Mucosa of rectum (tissue), 2 donors: Measurements from ENCODE around the gene MTM1.

ENCODE experiments used
- H3K27ac ChIP-seq, 2 donors: one replicate each; pipeline ENCODE4 v1.7.0; 2013; ENCODE audit warnings: inconsistent platforms in 2 of 2, low read depth in 2 of 2, low read length in 2 of 2
- H3K27me3 ChIP-seq, 2 donors: one replicate each; pipeline ENCODE4 v1.7.0; 2013; ENCODE audit warnings: low read length in 2 of 2; ENCODE audit not compliant: control insufficient read depth in 2 of 2, insufficient read depth in 2 of 2
- H3K36me3 ChIP-seq, 2 donors: one replicate each; pipeline ENCODE4 v1.7.0; 2013; ENCODE audit warnings: low read length in 2 of 2; ENCODE audit not compliant: control insufficient read depth in 2 of 2, insufficient read depth in 2 of 2
- H3K4me1 ChIP-seq, 2 donors: one replicate each; pipeline ENCODE4 v1.7.0; 2013; ENCODE audit warnings: low read length in 2 of 2, mild to moderate bottlenecking in 1 of 2; ENCODE audit not compliant: control insufficient read depth in 2 of 2, insufficient read depth in 2 of 2
- H3K4me3 ChIP-seq, 2 donors: one replicate each; pipeline ENCODE4 v1.7.0; 2013; ENCODE audit warnings: low read length in 2 of 2
- H3K9ac ChIP-seq, 2 donors: one replicate each; pipeline ENCODE4 v1.7.0; 2013; ENCODE audit warnings: low read length in 2 of 2, low read depth in 1 of 2, mild to moderate bottlenecking in 1 of 2
- H3K9me3 ChIP-seq, 2 donors: one replicate each; pipeline ENCODE4 v1.7.0; 2013; ENCODE audit warnings: low read length in 2 of 2; ENCODE audit not compliant: control insufficient read depth in 2 of 2
- donor health status: healthy.
- donor health status: Normal muscosa, but diverticular disease.

MTM1 gene

GRCh38 chrX:150648296-150648940 lies 80.0 kb downstream of the MTM1 start:
- Histone ChIP-seq H3K9me3 (no peaks in the 10 kb centered on the region), H3K9ac (no peak overlapping the region), H3K27me3 (peaks cover 0 to 3% of the 10 kb centered on the region in 2 donors), H3K4me1 (no peaks in the 10 kb centered on the region), H3K36me3 (peaks cover 12 to 13% of the 10 kb centered on the region in 2 donors), H3K4me3 (no peak overlapping the region), H3K27ac (no peak overlapping the region)

DNA sequence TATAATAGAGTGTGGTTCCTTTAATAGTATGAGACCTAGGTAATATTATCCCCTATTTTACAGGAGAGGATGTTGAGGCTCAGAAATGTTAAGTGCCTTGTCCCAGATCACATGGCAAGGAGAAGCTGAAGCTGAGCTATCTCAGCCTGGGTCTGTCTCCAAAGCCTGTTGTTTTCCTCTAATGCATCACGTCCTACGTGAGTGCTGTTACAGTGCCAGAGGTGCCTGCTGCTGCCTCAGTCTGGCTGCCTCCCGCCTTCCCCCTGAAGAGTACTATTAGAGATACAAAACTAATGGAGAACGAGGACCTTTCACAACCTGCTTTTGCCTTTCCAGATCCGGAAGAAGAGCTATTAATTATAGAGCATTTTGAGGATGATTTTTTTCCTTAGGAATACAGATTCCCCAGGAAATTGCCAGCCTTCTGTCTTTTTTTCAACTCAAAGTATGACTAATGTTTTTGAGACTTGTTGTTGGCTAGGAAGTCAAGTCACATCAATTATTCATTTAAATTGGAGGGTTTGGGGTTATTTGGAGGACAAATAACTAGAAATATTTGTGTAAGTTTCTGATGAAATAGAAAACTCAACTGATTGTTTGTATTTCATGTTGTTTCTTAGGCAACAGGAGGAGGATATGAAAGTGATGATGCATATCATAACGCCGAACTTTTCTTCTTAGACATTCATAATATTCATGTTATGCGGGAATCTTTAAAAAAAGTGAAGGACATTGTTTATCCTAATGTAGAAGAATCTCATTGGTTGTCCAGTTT lies 80.9 kb downstream of the MTM1 start:
- Histone ChIP-seq H3K27ac (no peak overlapping the region), H3K4me1 (no peaks in the 10 kb centered on the region), H3K36me3 (peaks cover 15 to 19% of the 10 kb centered on the region in 2 donors), H3K4me3 (no peak overlapping the region), H3K9me3 (no peaks in the 10 kb centered on the region), H3K9ac (no peak overlapping the region), H3K27me3 (peaks cover 0 to 3% of the 10 kb centered on the region in 2 donors)

- Histone ChIP-seq H3K27me3 (peaks cover 0 to 3% of the 10 kb centered on the region in 2 donors), H3K36me3 (peaks cover 10 to 12% of the 10 kb centered on the region in 2 donors), H3K4me1 (no peaks in the 10 kb centered on the region), H3K4me3 (no peak overlapping the region), H3K27ac (no peak overlapping the region), H3K9me3 (no peaks in the 10 kb centered on the region), H3K9ac (no peak overlapping the region)
Measured at GRCh38 chrX:150651906-150652305, 83.5 kb downstream of the MTM1 start.

DNA sequence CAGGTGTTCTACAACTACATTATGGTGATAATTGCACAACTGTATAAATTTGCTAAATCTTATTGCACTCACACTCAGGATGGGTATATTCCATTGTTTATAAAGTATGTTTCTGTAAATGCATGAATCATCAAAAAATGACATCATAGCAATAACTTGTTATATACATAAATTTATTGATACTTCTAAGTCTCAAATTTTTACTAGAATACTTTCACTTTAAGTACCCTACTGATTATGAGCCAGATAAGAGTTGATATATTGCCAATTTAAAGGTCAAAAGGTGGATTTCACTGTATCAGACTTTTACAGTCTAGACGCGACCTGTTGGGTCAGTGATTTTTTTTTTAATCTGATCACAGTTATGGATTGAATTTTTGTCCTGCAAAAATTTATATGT lies 87.4 kb downstream of the MTM1 start:
- H3K4me1 ChIP-seq = no peaks in the 10 kb centered on the region
- H3K36me3 ChIP-seq = peaks cover 11 to 14% of the 10 kb centered on the region in 2 donors
- no peaks in the 10 kb centered on the region for H3K27me3 ChIP-seq
- H3K4me3 ChIP-seq = no peak overlapping the region
- H3K9me3 ChIP-seq = no peaks in the 10 kb centered on the region
- H3K27ac ChIP-seq = no peak overlapping the region
- H3K9ac ChIP-seq = no peak overlapping the region

DNA sequence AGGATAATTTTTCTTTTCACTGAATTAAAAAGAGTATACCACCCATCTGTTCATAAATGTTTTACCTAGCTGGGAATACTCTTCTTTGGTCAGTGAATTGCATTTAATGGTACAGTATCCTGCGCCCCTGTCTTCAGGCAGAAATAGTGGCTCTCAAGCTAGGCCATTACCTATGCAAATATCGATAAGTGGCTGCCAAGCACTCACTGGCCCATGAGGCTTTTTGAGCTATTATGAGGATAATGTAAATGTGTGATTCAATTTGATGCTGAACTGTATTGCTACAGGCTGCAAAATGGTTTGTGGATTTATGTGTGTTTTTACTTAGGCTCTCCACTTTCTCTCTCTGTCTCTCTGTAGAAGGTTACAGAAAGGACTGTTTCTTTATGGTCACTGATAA lies 94.7 kb downstream of the MTM1 start:
- Histone ChIP-seq H3K36me3 (peaks cover 7 to 18% of the 10 kb centered on the region in 2 donors), H3K27ac (no peak overlapping the region), H3K27me3 (no peaks in the 10 kb centered on the region)

GRCh38 chrX:150664290-150664689 lies 95.9 kb downstream of the MTM1 start:
- H3K9me3 ChIP-seq = no peaks in the 10 kb centered on the region
- H3K4me1 ChIP-seq = no peaks in the 10 kb centered on the region
- no peak overlapping the region for H3K27ac ChIP-seq
- no peak overlapping the region for H3K9ac ChIP-seq
- H3K36me3 ChIP-seq = peaks cover 9 to 18% of the 10 kb centered on the region in 2 donors
- H3K4me3 ChIP-seq = no peak overlapping the region
- no peaks in the 10 kb centered on the region for H3K27me3 ChIP-seq

More for the DNA sequence above, 94.7 kb downstream of the MTM1 start:
- Histone ChIP-seq H3K9ac (no peak overlapping the region), H3K4me3 (no peak overlapping the region), H3K4me1 (no peaks in the 10 kb centered on the region), H3K9me3 (no peaks in the 10 kb centered on the region)

- Histone ChIP-seq H3K4me3 (no peak overlapping the region), H3K4me1 (no peaks in the 10 kb centered on the region), H3K36me3 (no peaks in the 10 kb centered on the region), H3K9ac (no peak overlapping the region), H3K27me3 (no peaks in the 10 kb centered on the region), H3K9me3 (no peaks in the 10 kb centered on the region), H3K27ac (no peak overlapping the region)
Measured at GRCh38 chrX:150676221-150676620, 107.8 kb downstream of the MTM1 start.

DNA sequence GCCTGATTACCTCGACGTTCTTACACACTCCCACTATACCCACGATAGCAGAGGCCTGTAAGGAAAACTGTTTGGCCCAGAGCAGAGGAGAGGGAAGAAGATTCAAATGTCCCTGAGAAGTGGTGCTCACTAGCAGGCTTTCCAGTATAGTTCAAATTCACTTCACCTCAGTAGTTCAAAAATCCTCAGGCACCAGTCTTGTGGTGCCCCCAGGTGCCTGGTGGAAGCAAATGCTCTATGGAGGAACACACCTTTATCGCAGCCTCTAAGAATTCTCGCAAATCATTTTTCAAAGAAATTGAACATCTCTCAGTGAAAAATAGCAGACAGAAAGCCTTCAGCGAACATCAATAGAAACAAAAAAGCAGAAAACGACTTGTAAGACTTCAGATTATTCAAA lies 112.6 kb downstream of the MTM1 start:
- Histone ChIP-seq H3K27ac (no peak overlapping the region), H3K27me3 (no peaks in the 10 kb centered on the region)

DNA sequence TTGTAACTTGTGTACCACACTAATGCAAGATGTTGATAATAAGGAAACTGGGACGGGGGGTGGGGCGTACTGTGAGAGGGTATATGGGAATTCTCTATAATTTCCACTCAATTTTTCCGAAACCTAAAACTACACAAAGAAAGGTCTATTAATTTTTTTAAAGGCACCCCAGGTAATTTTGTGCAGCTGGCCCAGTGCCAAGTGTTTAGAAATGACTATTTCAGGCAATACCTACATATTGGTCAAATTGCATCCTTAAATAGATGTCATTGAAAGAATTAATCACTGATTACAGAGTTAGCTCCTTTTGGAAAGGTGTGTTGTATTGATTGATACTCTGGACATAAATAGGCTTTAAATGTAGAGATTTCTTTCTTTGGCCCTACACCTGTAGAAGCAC lies 114.7 kb downstream of the MTM1 start:
- H3K36me3 ChIP-seq = no peaks in the 10 kb centered on the region
- no peak overlapping the region for H3K27ac ChIP-seq
- no peak overlapping the region for H3K9ac ChIP-seq
- H3K4me1 ChIP-seq = no peaks in the 10 kb centered on the region
- no peaks in the 10 kb centered on the region for H3K27me3 ChIP-seq
- no peak overlapping the region for H3K4me3 ChIP-seq
- H3K9me3 ChIP-seq = no peaks in the 10 kb centered on the region

More for the DNA sequence above, 112.6 kb downstream of the MTM1 start:
- no peaks in the 10 kb centered on the region for H3K9me3 ChIP-seq
- H3K4me1 ChIP-seq = no peaks in the 10 kb centered on the region
- H3K4me3 ChIP-seq = no peak overlapping the region
- no peak overlapping the region for H3K9ac ChIP-seq
- H3K36me3 ChIP-seq = no peaks in the 10 kb centered on the region

DNA sequence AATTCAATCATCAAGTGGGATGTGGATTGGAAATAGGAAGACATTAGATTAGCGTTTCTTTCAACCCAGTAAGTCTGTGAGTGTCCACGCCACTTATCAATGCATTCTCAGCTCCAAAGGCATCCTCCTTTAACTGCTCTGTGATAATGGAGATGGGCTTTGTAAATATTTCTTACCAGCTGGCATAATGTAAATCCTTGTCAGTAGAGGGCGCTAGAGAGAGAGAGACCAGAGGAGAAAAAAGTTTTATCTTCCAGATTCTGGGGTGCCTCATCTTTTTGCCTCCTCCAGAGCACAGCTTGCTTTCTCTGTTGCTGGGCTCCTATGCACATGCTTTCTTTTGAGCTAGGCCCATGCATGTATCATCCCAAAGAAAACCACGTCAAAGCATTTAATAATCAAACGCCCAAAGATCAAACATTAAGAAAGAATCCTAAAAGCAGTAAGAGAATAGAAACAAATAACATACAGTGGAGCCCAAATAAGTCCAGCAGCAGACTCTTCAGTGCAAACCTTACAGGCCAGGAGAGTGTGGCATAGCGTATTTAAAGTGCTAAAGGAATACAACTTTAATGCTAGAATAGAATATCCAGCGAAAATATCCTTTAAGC lies 115.2 kb downstream of the MTM1 start:
- Histone ChIP-seq H3K9me3 (no peaks in the 10 kb centered on the region), H3K27ac (no peak overlapping the region), H3K9ac (no peak overlapping the region), H3K4me1 (no peaks in the 10 kb centered on the region), H3K27me3 (no peaks in the 10 kb centered on the region), H3K4me3 (no peak overlapping the region), H3K36me3 (no peaks in the 10 kb centered on the region)
